NB4 (cell line): ENCODE data around the gene PPP2R5C.

ENCODE experiments used
- DNase-seq: peaks from one replicate; pipeline ENCODE4 v3.0.0; 2010; ENCODE audit warnings: low read depth
- H3K4me3 ChIP-seq: one replicate; pipeline ENCODE4 v1.5.1; 2011; ENCODE audit warnings: mild to moderate bottlenecking, low read depth, low read length, moderate library complexity
- MAX ChIP-seq: IDR thresholded peaks from 2 replicates; pipeline ENCODE4 v1.6.1; 2011; ENCODE audit warnings: low read depth, low read length
- MYC ChIP-seq: IDR thresholded peaks from 2 replicates; pipeline ENCODE4 v1.6.1; 2011; ENCODE audit warnings: low read depth, low read length
- POLR2A ChIP-seq: IDR thresholded peaks from 2 replicates; pipeline ENCODE4 v1.6.1; 2011; ENCODE audit warnings: mild to moderate bottlenecking; ENCODE audit not compliant: insufficient read length; ENCODE audit errors: extremely low read depth
- TF ChIP-seq, protein P1 (sequence below): IDR thresholded peaks from one replicate; pipeline ENCODE4 v1.5.1; 2012; ENCODE audit warnings: low read depth, low read length

Gene PPP2R5C

DNA sequence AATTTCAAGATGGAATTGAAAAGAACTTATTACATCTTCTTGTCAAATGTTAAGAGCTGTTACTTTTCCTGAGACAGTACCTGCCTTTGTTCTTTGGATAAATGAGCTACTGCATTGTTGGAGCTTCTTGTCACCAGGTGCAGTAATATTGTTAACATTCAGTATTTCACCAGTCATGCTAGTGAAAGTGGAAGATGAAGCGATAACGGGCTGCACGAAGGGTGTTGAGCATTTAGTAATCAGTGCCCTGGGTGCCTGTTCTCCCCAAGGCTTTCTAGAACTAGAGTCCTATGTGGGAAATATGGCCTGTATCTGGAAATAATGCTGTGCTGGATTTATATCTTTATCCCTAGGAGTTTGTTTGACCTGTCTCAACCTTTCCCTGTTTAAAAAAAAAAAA is 83.2 kb downstream of the PPP2R5C start:
- no peak for DNase-seq
- H3K4me3 ChIP-seq, result no peak overlapping the region
- no peak for TF ChIP-seq POLR2A
- TF ChIP-seq, protein P1, sequence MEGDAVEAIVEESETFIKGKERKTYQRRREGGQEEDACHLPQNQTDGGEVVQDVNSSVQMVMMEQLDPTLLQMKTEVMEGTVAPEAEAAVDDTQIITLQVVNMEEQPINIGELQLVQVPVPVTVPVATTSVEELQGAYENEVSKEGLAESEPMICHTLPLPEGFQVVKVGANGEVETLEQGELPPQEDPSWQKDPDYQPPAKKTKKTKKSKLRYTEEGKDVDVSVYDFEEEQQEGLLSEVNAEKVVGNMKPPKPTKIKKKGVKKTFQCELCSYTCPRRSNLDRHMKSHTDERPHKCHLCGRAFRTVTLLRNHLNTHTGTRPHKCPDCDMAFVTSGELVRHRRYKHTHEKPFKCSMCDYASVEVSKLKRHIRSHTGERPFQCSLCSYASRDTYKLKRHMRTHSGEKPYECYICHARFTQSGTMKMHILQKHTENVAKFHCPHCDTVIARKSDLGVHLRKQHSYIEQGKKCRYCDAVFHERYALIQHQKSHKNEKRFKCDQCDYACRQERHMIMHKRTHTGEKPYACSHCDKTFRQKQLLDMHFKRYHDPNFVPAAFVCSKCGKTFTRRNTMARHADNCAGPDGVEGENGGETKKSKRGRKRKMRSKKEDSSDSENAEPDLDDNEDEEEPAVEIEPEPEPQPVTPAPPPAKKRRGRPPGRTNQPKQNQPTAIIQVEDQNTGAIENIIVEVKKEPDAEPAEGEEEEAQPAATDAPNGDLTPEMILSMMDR, result no peak
- TF ChIP-seq MAX, result no peak
- TF ChIP-seq MYC, result no peak

DNA sequence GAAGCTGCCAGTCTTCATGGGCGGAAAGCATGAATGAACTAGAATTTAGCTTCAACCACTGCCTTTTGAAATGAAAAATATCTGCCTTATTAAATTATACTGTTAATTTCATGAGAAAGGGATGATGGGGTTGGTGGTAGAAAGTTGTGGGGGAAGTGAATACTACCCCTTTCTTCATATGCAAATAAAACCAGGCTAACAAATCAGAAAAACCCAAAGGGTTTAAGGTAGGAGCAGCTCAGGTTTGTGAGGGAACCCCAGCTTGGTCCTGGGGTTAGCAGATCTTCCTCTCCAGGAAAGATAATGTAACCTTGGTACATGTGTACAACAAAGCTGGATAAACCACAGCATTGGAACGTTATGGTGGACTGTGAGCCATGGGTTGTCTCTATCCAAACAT is 84.0 kb downstream of the PPP2R5C start:
- TF ChIP-seq MYC (no peak), POLR2A (no peak), MAX (no peak)
- TF ChIP-seq, protein P1, result no peak
- no peak overlapping the region for H3K4me3 ChIP-seq

GRCh38 chr14:101845896-101846295 is 84.4 kb downstream of the PPP2R5C start:
- H3K4me3 ChIP-seq, result no peak overlapping the region

More for the DNA sequence above, 84.0 kb downstream of the PPP2R5C start:
- no peak for DNase-seq

GRCh38 chr14:101849125-101849524 is 87.6 kb downstream of the PPP2R5C start:
- H3K4me3 ChIP-seq, result no peak overlapping the region
- TF ChIP-seq, protein P1, result no peak
- TF ChIP-seq POLR2A, result no peak
- TF ChIP-seq MYC, result no peak
- DNase-seq, result no peak

More at GRCh38 chr14:101845896-101846295, 84.4 kb downstream of the PPP2R5C start:
- DNase-seq, result no peak
- no peak for TF ChIP-seq POLR2A
- no peak for TF ChIP-seq MYC

DNA sequence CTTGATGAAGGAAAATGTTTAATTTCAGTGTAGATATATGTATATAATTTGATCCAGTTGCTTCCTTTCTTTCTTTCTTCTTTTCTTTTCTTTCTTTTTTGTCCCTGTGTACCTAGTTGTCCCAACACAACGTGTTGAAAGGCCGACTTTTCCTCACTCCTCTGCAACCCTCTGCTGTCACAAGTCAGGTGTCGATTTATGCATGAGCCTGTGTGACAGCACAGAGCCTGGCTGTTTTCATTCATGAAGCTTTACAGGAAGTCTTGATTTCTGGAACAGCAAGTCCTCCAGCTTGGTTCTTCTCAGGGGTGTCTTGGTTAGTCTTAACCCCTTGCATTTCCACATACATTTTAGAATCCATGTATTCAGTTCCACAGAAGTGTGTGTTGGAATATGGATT is 88.1 kb downstream of the PPP2R5C start:
- TF ChIP-seq POLR2A, result no peak
- TF ChIP-seq MYC, result no peak
- no peak for TF ChIP-seq MAX
- TF ChIP-seq, protein P1, result no peak
- DNase-seq, result no peak
- no peak overlapping the region for H3K4me3 ChIP-seq

DNA sequence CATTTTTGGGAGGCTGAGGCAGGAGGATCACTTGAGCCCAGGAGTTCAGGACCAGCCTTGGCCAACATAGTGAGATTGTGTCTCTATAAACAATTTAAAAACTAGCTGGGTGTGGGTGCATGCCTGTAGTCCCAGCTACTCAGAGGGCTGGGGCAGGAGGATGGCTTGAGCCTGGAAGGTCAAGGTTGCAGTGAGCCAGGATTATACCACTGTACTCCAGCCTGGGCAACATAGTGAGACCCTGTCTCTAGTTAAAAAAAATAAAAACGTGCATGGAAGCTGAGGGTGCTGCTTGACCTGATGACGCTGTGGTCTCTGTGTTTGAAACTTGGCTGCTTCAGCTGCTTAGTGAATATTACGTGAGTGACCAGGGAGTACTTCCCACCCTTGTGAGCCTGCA is 89.7 kb downstream of the PPP2R5C start:
- no peak for DNase-seq

More for the DNA sequence above, 89.7 kb downstream of the PPP2R5C start:
- no peak overlapping the region for H3K4me3 ChIP-seq
- TF ChIP-seq MAX (no peak), POLR2A (no peak), MYC (no peak)
- TF ChIP-seq, protein P1, result no peak
